ENCODE data around the gene PWWP2B. TPM values are rescaled to one million over a fixed set of nuclear protein-coding genes. Genes with fewer than 3 reads are reported as not detected.

Gene PWWP2B
- total RNA-seq, 1 donor from 2014 or later = 27.1 TPM

GRCh38 chr10:132444877-132445351 lies 47.9 kb downstream of the PWWP2B start:
- TF ChIP-seq, protein P1, sequence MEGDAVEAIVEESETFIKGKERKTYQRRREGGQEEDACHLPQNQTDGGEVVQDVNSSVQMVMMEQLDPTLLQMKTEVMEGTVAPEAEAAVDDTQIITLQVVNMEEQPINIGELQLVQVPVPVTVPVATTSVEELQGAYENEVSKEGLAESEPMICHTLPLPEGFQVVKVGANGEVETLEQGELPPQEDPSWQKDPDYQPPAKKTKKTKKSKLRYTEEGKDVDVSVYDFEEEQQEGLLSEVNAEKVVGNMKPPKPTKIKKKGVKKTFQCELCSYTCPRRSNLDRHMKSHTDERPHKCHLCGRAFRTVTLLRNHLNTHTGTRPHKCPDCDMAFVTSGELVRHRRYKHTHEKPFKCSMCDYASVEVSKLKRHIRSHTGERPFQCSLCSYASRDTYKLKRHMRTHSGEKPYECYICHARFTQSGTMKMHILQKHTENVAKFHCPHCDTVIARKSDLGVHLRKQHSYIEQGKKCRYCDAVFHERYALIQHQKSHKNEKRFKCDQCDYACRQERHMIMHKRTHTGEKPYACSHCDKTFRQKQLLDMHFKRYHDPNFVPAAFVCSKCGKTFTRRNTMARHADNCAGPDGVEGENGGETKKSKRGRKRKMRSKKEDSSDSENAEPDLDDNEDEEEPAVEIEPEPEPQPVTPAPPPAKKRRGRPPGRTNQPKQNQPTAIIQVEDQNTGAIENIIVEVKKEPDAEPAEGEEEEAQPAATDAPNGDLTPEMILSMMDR (IDR thresholded peaks at IDR 0.05; ENCODE audit: insufficient read depth, low read length, poor library complexity, severe bottlenecking) = no peak

GRCh38 chr10:132445516-132446194 lies 48.7 kb downstream of the PWWP2B start:
- H3K4me3 ChIP-seq (ENCODE audit: low read depth, low read length) = no peak overlapping the region
- no peaks in the 10 kb centered on the region for H3K36me3 ChIP-seq (ENCODE audit: control insufficient read depth, insufficient read depth, low read length)
- TF ChIP-seq, protein P1 (IDR thresholded peaks at IDR 0.05; ENCODE audit: insufficient read depth, low read length, poor library complexity, severe bottlenecking) = no peak
- no peaks in the 10 kb centered on the region for H3K27me3 ChIP-seq (ENCODE audit: control insufficient read depth, insufficient read depth, low read length)
- DNase-seq (ENCODE audit: low read depth) = no peak

More at GRCh38 chr10:132444877-132445351, 47.9 kb downstream of the PWWP2B start:
- no peaks in the 10 kb centered on the region for H3K36me3 ChIP-seq (ENCODE audit: control insufficient read depth, insufficient read depth, low read length)
- no peak overlapping the region for H3K4me3 ChIP-seq (ENCODE audit: low read depth, low read length)
- no peak for DNase-seq (ENCODE audit: low read depth)
- no peaks in the 10 kb centered on the region for H3K27me3 ChIP-seq (ENCODE audit: control insufficient read depth, insufficient read depth, low read length)

DNA sequence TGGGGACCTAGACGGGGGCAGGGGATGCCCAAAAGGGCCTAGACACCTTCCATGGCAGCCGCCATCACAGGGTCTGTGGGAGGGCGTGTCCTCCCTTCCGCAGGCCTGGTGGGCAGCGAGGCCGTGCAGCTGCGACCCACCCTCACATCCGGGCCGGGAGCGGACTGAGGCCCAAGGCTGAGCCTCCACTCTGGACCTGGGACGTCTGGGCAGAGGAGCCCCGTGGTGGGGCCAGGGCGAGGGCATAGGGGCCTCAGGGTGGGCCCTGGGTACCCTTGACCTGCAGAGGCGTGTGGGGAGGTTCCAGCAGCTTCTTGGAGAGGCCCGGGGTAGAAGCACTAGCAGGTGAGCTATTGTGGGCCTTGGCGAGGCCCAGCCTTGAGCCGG lies 49.2 kb downstream of the PWWP2B start:
- H3K36me3 ChIP-seq (ENCODE audit: control insufficient read depth, insufficient read depth, low read length) = no peaks in the 10 kb centered on the region
- TF ChIP-seq, protein P1 (IDR thresholded peaks at IDR 0.05; ENCODE audit: insufficient read depth, low read length, poor library complexity, severe bottlenecking) = no peak
- no peaks in the 10 kb centered on the region for H3K27me3 ChIP-seq (ENCODE audit: control insufficient read depth, insufficient read depth, low read length)
- DNase-seq (ENCODE audit: low read depth) = no peak
- H3K4me3 ChIP-seq (ENCODE audit: low read depth, low read length) = no peak overlapping the region

DNA sequence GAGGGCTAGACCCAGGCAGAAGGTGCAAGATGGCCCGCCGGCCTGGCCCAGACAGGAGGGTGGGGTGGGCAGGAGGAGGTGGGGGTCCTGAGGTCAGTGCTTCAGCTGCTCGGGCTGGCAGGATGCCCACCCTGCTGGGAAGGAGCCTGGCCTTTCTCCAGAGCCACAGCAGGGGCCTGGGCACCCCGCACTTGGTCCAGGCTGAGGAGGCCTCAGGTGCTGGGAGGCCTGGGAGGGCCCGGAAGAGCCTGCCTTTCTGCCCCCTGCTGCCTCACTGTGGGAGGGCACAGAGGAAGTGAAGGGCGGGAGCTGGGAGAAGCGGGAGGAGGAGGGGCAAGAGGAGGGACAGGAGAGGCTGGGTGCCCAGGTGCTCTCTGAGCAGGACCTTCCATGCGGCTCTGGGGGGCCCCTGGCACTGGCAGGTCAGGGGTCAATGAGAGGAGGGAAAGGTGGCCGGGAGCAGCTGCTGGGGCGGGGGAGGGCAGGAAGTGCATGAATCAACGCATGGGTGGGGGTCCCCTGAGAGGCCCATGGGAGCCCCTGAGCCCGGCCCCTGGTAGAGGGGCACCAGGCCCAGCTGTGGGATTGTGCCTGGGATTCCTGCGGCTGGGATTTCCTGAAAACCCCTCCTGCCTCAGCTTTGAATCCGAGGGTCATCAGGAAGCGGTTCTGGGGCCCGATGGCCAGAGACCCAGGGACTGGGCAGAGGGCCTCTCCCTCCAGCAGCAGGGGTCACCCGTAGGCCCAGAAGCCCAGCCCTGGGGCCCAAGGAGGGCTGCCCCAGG lies 49.9 kb downstream of the PWWP2B start:
- Histone ChIP-seq H3K4me3 (ENCODE audit: low read depth, low read length) (no peak overlapping the region), H3K36me3 (ENCODE audit: control insufficient read depth, insufficient read depth, low read length) (no peaks in the 10 kb centered on the region), H3K27me3 (ENCODE audit: control insufficient read depth, insufficient read depth, low read length) (no peaks in the 10 kb centered on the region)
- peak; percentile 25 for DNase-seq (ENCODE audit: low read depth)
- TF ChIP-seq, protein P1 (IDR thresholded peaks at IDR 0.05; ENCODE audit: insufficient read depth, low read length, poor library complexity, severe bottlenecking) = peak; percentile 79

DNA sequence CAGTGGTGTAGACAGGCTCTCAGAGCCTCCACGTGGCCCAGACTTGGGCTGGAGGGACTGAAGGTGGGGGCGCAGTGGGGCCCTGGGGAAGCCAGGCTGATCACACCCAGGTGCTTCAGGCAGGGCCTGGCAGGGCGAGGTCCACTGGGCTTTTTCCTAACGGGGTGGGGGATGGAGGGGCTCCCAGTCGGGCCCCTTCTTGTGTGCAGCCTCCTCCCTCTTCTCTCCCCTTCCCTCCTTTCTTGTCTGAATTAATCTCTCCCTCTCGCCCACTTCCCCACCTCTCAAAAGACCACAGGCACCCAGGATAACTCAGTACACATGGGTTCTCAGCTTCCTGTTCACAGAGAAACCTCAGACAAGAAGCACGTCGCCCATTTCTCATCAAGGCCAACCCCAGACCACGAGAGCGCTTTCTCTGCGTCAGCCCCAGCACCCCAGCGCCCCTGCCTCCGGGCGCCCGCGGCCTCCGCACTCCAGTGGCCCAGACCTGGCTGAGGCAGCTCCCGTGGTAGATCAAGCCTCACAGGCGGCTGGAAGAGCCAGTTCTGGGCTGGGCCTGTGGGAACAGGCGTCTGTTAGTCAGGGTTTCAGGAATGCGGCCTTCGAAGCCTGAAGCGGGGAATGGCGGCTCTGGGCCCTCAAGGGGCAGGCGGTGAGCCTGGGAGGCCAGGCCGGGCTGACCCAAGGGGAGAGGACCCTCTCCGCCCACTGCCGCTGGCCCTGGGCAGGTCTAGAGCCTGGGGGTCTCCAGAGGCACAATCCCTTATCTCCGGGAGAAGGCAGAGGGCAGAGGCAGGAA lies 50.6 kb downstream of the PWWP2B start:
- DNase-seq (ENCODE audit: low read depth) = peak; percentile 71
- Histone ChIP-seq H3K36me3 (ENCODE audit: control insufficient read depth, insufficient read depth, low read length) (no peaks in the 10 kb centered on the region), H3K27me3 (ENCODE audit: control insufficient read depth, insufficient read depth, low read length) (no peaks in the 10 kb centered on the region), H3K4me3 (ENCODE audit: low read depth, low read length) (no peak overlapping the region)
- TF ChIP-seq, protein P1 (IDR thresholded peaks at IDR 0.05; ENCODE audit: insufficient read depth, low read length, poor library complexity, severe bottlenecking) = no peak

Data from kidney epithelial cell (primary cell).